Body of pancreas (tissue), 4 donors: Measurements from ENCODE around the gene MZT2B. TPM values are rescaled to one million over a fixed set of nuclear protein-coding genes. Genes with fewer than 3 reads are reported as not detected.
"Not testable (repeated sequence)": the region's sequence is repeated elsewhere in the genome, so short reads cannot be mapped to it uniquely, and the experiment has no call there.

Experiments used
- ATAC-seq: fragments of 150-250 bp; one replicate; pipeline ENCODE4 v1.9.1; 2016
- DNase-seq, 4 donors: peaks; one replicate each; pipeline ENCODE4 v3.0.0-alpha.2; 2019
- H3K27ac ChIP-seq, 4 donors: fragments of 200-600 bp; sonication (generic); 1 replicate in 3 of 4; 2 replicates in 1 of 4; pipeline versions ENCODE4 v1.5.1 to v1.6.1; 2016 to 2019; ENCODE audit warnings: mild to moderate bottlenecking in 1 of 4, mixed read lengths in 1 of 4, moderate library complexity in 1 of 4
- H3K27me3 ChIP-seq, 2 donors: fragments of 200-600 bp; sonication (generic); one replicate each; pipeline ENCODE4 v1.6.0; 2016; ENCODE audit warnings: mild to moderate bottlenecking in 1 of 2
- H3K36me3 ChIP-seq, 2 donors: fragments of 200-600 bp; sonication (generic); replicated peaks in 1 of 2; 2 replicates each; pipeline ENCODE4 v1.5.1; 2016; ENCODE audit warnings: low read depth in 2 of 2; ENCODE audit not compliant: insufficient read depth in 1 of 2
- H3K4me1 ChIP-seq: fragments of 200-600 bp; sonication (generic); one replicate; pipeline ENCODE4 v1.6.0; 2016
- H3K4me3 ChIP-seq, 2 donors: fragments of 200-600 bp; sonication (generic); 1 replicate in 1 of 2; 2 replicates in 1 of 2; pipeline ENCODE4 v1.5.1; 2016 to 2019
- H3K9me3 ChIP-seq, 3 donors: fragments of 200-600 bp; sonication (generic); 1 replicate in 2 of 3; 2 replicates in 1 of 3; pipeline ENCODE4 v1.5.1; 2016
- CTCF ChIP-seq, 7 experiments: fragments of 450-650 bp in 4 of 7; fragments of 200-600 bp in 3 of 7; sonication (generic) in 3 of 7; IDR thresholded peaks; one replicate each; pipeline ENCODE4 v1.5.1; 2016 to 2019; ENCODE audit warnings: antibody characterized with exemption in 7 of 7
- POLR2A ChIP-seq, 3 donors: fragments of 450-650 bp; IDR thresholded peaks; one replicate each; pipeline ENCODE4 v1.6.1; 2016; ENCODE audit warnings: antibody characterized with exemption in 3 of 3, mild to moderate bottlenecking in 2 of 3
- WGBS, 2 donors: methylation state at CpG; one replicate each; pipeline ENCODE4 v1.1.5; 2017; 5-methylcytosine and 5-hydroxymethylcytosine counted together
- intact Hi-C: fragments of 100-400 bp; cut with DNase I; formaldehyde crosslinking; loops from one replicate; pipeline ENCODE4 v1.15.1; 2023
- total RNA-seq, 2 donors: library from RNA; depleted of rRNA; stranded (reverse); fragments of >200 nt; gene quantifications; one replicate each; pipeline ENCODE4 v1.1.0, GENCODE V29; 2016

Gene MZT2B
- total RNA-seq, 2 donors from 2014 or later, result 68.6 to 106 TPM

GRCh38 chr2:130181325-130181879, 660 bp upstream of the MZT2B start, which contains the start of gene SMPD4:
Gene SMPD4, minus strand, starts transcription at chr2:130181602. Its CDS starts 5,010 bp downstream, at chr2:130176592.
- DNase-seq, result peak; percentile 97 to 98 (median 98)
- WGBS, 2 donors, result 0% methylated on average over 44 to 53 of the region's 55 CpGs
- peak within 1 kb of the TSS; percentile 86 to 90 for H3K4me3 ChIP-seq
- H3K27ac ChIP-seq, result peak within 1 kb of the TSS; percentile 79 to 93 (median 91)
- intact Hi-C loops, result loop anchor here (5.0 kb wide), 1 partner anchor 161 kb away; the partner anchor contains the start of gene IMP4
- peaks cover 27% of the 10 kb centered on the region for H3K4me1 ChIP-seq
- H3K27me3 ChIP-seq, result no peaks in the 10 kb centered on the region
- H3K9me3 ChIP-seq, result no peaks in the 10 kb centered on the region
- peak; percentile 90 for ATAC-seq
- TF ChIP-seq CTCF (IDR thresholded peaks at IDR 0.05) (no peak), POLR2A (IDR thresholded peaks at IDR 0.05) (peak; percentile 34 to 69 (median 58))
- H3K36me3 ChIP-seq, result no peaks in the 10 kb centered on the region

- Histone ChIP-seq H3K4me3 (peak overlapping the region in 1 of 2 donors; percentile 86), H3K4me1 (peaks cover 27% of the 10 kb centered on the region), H3K27ac (peak overlapping the region in 3 of 4 donors; percentile 1 to 90 (median 79))
- H3K9me3 ChIP-seq, H3K36me3 ChIP-seq, H3K27me3 ChIP-seq, ATAC-seq, DNase-seq: not testable (repeated sequence)
- intact Hi-C loops, result loop anchor here (5.0 kb wide), 1 partner anchor 159 kb away; the partner anchor contains the start of gene IMP4
- 26 to 29% methylated on average over 4 to 16 of the region's 23 CpGs for WGBS, 2 donors
Measured at GRCh38 chr2:130182826-130183511, 907 bp downstream of the MZT2B start.

DNA sequence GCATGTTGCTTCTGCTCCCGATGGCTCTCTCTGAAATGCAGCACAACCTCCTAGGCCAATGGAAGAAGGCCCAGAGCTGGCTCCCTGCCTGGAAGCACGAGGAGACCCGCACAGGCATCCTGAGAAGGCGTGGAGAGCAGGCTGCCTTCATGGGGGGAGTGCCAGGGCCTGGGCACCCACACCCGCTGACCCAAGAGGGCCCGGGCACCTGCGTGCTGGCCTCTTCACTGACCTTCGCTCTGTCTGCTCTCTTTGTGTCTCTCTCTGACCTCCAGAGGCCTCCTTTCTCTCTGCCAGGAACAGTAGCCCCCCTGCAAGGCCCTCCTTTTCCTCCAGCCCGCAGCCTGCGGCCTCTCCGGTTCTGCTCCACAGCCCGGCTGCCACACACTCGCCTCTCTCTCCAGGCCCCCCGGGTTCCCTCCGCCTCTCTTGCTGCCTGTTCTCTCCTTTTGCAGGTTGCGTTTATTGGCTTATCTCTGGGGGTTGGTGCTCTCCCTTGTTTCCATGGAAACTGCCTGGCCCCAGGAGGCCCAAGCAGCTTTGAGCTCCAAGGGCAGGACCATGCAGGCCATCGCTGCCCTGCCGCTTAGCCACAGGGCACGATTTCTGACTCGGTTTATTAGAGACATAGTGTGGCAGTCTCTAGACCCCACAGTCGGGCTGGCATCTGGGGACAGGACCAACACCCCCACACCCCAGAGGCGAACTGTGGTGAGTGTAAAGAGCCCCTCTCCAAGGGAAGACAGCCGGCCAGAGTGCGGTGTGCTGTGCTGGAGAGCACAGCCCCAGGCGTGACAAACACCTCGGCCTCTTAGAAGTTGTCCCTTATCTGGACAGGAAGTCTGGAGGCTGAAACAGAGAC, 1.7 kb downstream of the MZT2B start:
- WGBS, 2 donors, result 68 to 79% methylated on average over 25 to 26 of the region's 26 CpGs
- no peaks in the 10 kb centered on the region for H3K9me3 ChIP-seq
- intact Hi-C loops, result loop anchor here (5.0 kb wide), 1 partner anchor 159 kb away; the partner anchor contains the start of gene IMP4
- no peak overlapping the region for H3K4me3 ChIP-seq
- peaks cover 27% of the 10 kb centered on the region for H3K4me1 ChIP-seq
- no peaks in the 10 kb centered on the region for H3K36me3 ChIP-seq
- H3K27me3 ChIP-seq, result no peaks in the 10 kb centered on the region
- DNase-seq (peak in 3 of 4 donors; percentile 7 to 21 (median 19)), ATAC-seq (no peak)
- TF ChIP-seq POLR2A (IDR thresholded peaks at IDR 0.05) (no peak), CTCF (IDR thresholded peaks at IDR 0.05) (no peak)
- no peak overlapping the region for H3K27ac ChIP-seq

DNA sequence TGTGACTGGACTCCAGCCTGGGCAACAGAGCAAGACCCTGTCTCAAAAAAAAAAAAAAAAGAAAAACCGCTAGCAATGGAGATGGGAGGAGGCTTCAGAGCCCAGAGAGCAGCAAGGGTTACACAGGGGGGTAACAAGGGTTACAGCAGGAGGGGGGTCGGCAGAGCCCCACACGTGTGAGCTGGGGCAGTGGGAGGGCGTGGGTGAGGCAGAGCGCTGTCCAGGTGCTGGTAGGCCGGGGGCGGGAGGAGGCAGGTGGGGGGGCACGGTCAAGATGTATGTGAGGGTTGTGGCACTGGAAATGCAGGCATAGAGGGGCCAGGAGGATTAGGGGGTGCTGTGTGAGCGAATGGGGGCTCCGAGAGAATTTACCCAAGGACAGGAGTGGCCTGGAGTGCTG, 3.4 kb downstream of the MZT2B start:
- TF ChIP-seq POLR2A (IDR thresholded peaks at IDR 0.05) (no peak), CTCF (IDR thresholded peaks at IDR 0.05) (no peak)
- no peak for DNase-seq
- Histone ChIP-seq H3K4me3 (no peak overlapping the region), H3K27ac (no peak overlapping the region), H3K36me3 (no peaks in the 10 kb centered on the region), H3K4me1 (peaks cover 18% of the 10 kb centered on the region), H3K9me3 (no peaks in the 10 kb centered on the region), H3K27me3 (no peaks in the 10 kb centered on the region)
- 69 to 78% methylated on average over 5 to 10 of the region's 10 CpGs for WGBS, 2 donors
- intact Hi-C loops, result no loop called here
- ATAC-seq, result no peak

DNA sequence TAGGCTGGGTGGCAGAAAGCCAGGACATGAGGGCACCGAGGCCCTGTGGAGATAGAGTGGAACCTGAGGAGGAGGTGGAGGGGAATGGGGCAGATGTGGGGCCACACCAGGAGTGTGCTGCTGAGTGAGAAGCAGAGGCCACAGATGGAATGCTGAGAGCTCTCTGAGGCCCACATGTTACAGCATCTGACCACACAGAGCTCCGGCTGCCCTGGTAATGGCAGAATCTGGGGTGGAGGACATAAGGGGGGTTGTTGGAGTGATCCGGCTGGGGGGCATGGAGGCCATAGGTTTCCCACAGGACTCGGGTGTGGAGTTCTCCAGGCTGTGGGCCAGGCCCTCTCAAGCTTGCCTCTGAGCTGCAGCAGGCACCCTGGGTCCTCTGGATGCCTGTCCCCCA, 3.8 kb downstream of the MZT2B start:
- no peaks in the 10 kb centered on the region for H3K36me3 ChIP-seq
- DNase-seq (no peak), ATAC-seq (no peak)
- 71 to 94% methylated on average over 3 to 4 of the region's 4 CpGs for WGBS, 2 donors
- H3K27me3 ChIP-seq, result no peaks in the 10 kb centered on the region
- no peak overlapping the region for H3K27ac ChIP-seq
- H3K4me3 ChIP-seq, result no peak overlapping the region
- intact Hi-C loops, result no loop called here
- no peaks in the 10 kb centered on the region for H3K9me3 ChIP-seq
- peaks cover 15% of the 10 kb centered on the region for H3K4me1 ChIP-seq
- TF ChIP-seq POLR2A (IDR thresholded peaks at IDR 0.05) (no peak), CTCF (IDR thresholded peaks at IDR 0.05) (no peak)
